Skin epidermis (tissue), 12 donors: ENCODE data around the gene ZNF30.
"Not testable (repeated sequence)": the region's sequence is repeated elsewhere in the genome, so short reads cannot be mapped to it uniquely, and the experiment has no call there.

ENCODE experiments used
- H3K27ac ChIP-seq, 21 experiments: fragments of 200-600 bp; sonication (generic) in 11 of 21; one replicate each; pipeline ENCODE4 v1.5.0; 2020; ENCODE audit warnings: mild to moderate bottlenecking in 3 of 21, inconsistent platforms in 2 of 21, moderate library complexity in 2 of 21
- H3K4me3 ChIP-seq, 7 experiments: fragments of 200-600 bp; sonication (generic) in 2 of 7; one replicate each; pipeline ENCODE4 v1.5.0; 2020; ENCODE audit warnings: inconsistent platforms in 2 of 7, mild to moderate bottlenecking in 2 of 7, moderate library complexity in 1 of 7

The ZNF30 gene

GRCh38 chr19:34983786-34984185 is 57.1 kb downstream of the ZNF30 start:
- H3K4me3 ChIP-seq = no peak overlapping the region
- no peak overlapping the region for H3K27ac ChIP-seq

GRCh38 chr19:34984287-34984686 is 57.6 kb downstream of the ZNF30 start:
- no peak overlapping the region for H3K27ac ChIP-seq

GRCh38 chr19:34985249-34986022 is 58.7 kb downstream of the ZNF30 start:
- Histone ChIP-seq H3K27ac (peak overlapping the region in 8 of 21 experiments; percentile 21 to 53 (median 32)), H3K4me3 (no peak overlapping the region)

More at GRCh38 chr19:34984287-34984686, 57.6 kb downstream of the ZNF30 start:
- no peak overlapping the region for H3K4me3 ChIP-seq

- Histone ChIP-seq H3K27ac (no peak overlapping the region), H3K4me3 (no peak overlapping the region)
Measured at GRCh38 chr19:34988119-34988518, 61.4 kb downstream of the ZNF30 start.

GRCh38 chr19:34989298-34989697 is 62.6 kb downstream of the ZNF30 start:
- no peak overlapping the region for H3K4me3 ChIP-seq
- peak overlapping the region in 2 of 21 experiments; percentile 17 to 65 for H3K27ac ChIP-seq

- peak overlapping the region in 3 of 21 experiments; percentile 3 to 51 (median 18) for H3K27ac ChIP-seq
- H3K4me3 ChIP-seq = no peak overlapping the region
Measured at GRCh38 chr19:34990578-34991192, 64.0 kb downstream of the ZNF30 start.

GRCh38 chr19:34991542-34992333 is 65.0 kb downstream of the ZNF30 start:
- H3K27ac ChIP-seq = peak overlapping the region in 1 of 21 experiments; percentile 3
- no peak overlapping the region for H3K4me3 ChIP-seq

GRCh38 chr19:34992582-34992981 is 65.9 kb downstream of the ZNF30 start:
- H3K4me3 ChIP-seq, H3K27ac ChIP-seq: not testable (repeated sequence)

GRCh38 chr19:34994286-34994642 is 67.6 kb downstream of the ZNF30 start:
- Histone ChIP-seq H3K4me3 (no peak overlapping the region), H3K27ac (peak overlapping the region in 8 of 21 experiments; percentile 8 to 73 (median 58))
